Thymus (tissue), 11 donors: Measurements from ENCODE around the gene ROR1. TPM values are rescaled to one million over a fixed set of nuclear protein-coding genes. Genes with fewer than 3 reads are reported as not detected.
A peak's percentile ranks its signal among the peaks of the same experiment; 100 is the strongest.

Experiments used
- DNase-seq, 9 donors: peaks; one replicate each; pipeline ENCODE4 v3.0.0-alpha.2; 2013; ENCODE audit warnings: low spot score in 9 of 9, low read depth in 6 of 9, missing footprints in 1 of 9
- H3K27ac ChIP-seq, 2 donors: one replicate each; pipeline ENCODE4 v1.5.1; 2013; ENCODE audit warnings: control low read depth in 1 of 2, low read depth in 1 of 2, low read length in 1 of 2, mild to moderate bottlenecking in 1 of 2, moderate library complexity in 1 of 2
- H3K27me3 ChIP-seq, 2 donors: one replicate each; pipeline ENCODE4 v1.5.1; 2013; ENCODE audit warnings: low read length in 1 of 2; ENCODE audit not compliant: control insufficient read depth in 2 of 2, insufficient read depth in 1 of 2
- H3K36me3 ChIP-seq, 2 donors: one replicate each; pipeline ENCODE4 v1.5.1; 2013; ENCODE audit warnings: low read length in 1 of 2, mild to moderate bottlenecking in 1 of 2, moderate library complexity in 1 of 2; ENCODE audit not compliant: control insufficient read depth in 2 of 2, insufficient read depth in 2 of 2
- H3K4me1 ChIP-seq, 2 donors: one replicate each; pipeline ENCODE4 v1.5.1; 2013; ENCODE audit warnings: low read length in 2 of 2; ENCODE audit not compliant: control insufficient read depth in 2 of 2, insufficient read depth in 2 of 2
- H3K4me3 ChIP-seq, 2 donors: one replicate each; pipeline ENCODE4 v1.5.1; 2013; ENCODE audit warnings: low read length in 2 of 2, control low read depth in 1 of 2, mild to moderate bottlenecking in 1 of 2
- H3K9me3 ChIP-seq, 2 donors: one replicate each; pipeline ENCODE4 v1.5.1; 2013; ENCODE audit warnings: low read length in 1 of 2, mild to moderate bottlenecking in 1 of 2; ENCODE audit not compliant: control insufficient read depth in 2 of 2, insufficient read depth in 1 of 2
- WGBS: extraction: QIAGEN DNeasy Blood & Tissue Kit; methylation state at CpG from one replicate; pipeline ENCODE4 v1.1.7; 2013; 5-methylcytosine and 5-hydroxymethylcytosine counted together
- polyA plus RNA-seq: library from polyadenylated mRNA; stranded (reverse); fragments of 200-250 nt; gene quantifications from one replicate; pipeline ENCODE4 v1.2.3, GENCODE V29; 2013
- total RNA-seq: library from RNA; stranded (reverse); fragments of 120-200 nt; gene quantifications from one replicate; pipeline ENCODE4 v1.2.4, GENCODE V29; 2013
- donor health status: healthy.

ROR1 gene
- total and polyA plus RNA-seq, 2 donors: 1.5 to 5.2 TPM

GRCh38 chr1:64060611-64061302 lies 286.9 kb downstream of the ROR1 start:
- H3K27me3 ChIP-seq: no peaks in the 10 kb centered on the region
- H3K4me1 ChIP-seq: peaks cover 3 to 17% of the 10 kb centered on the region in 2 donors
- 96% methylated on average over 2 of the region's 2 CpGs for WGBS
- H3K27ac ChIP-seq: no peak overlapping the region
- DNase-seq: no peak
- no peak overlapping the region for H3K4me3 ChIP-seq
- H3K36me3 ChIP-seq: no peaks in the 10 kb centered on the region
- no peaks in the 10 kb centered on the region for H3K9me3 ChIP-seq

DNA sequence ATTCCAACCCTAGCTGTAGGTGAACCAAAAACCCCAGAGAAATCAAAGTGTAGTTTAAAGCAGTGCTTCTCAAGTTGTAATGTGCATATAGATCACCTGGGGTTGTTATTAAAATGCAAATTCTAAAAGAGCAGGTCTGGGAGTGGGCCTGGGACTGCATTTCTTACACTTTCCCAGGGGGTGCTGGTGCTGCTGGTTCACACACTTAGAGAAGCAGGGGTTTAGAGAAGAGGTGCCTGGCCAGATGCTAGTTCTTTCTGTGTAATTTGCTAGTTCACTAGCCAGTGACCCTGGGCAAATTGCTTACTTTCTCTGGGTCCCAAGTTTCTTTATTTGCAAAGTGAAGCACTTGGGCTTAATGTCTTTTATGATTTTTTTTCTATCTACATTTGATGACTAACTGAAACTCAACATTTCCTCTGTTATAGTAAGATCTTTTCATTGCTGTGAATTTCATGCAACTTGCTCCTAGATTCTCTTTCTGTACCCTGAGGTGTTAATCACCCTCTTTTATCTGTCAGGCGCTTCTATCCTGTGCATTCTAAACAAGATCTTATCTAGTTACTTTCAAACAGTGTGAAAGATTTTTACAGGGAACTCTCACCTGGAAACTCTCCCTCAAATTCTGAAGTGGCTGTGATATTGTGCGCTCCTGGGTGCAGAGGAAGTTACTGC lies 287.8 kb downstream of the ROR1 start:
- Histone ChIP-seq H3K27me3 (no peaks in the 10 kb centered on the region), H3K36me3 (no peaks in the 10 kb centered on the region), H3K4me1 (peaks cover 3 to 17% of the 10 kb centered on the region in 2 donors), H3K4me3 (no peak overlapping the region), H3K9me3 (no peaks in the 10 kb centered on the region), H3K27ac (no peak overlapping the region)
- peak in 1 of 9 donors; percentile 28 for DNase-seq
- 47% methylated on average over 2 of the region's 2 CpGs for WGBS

DNA sequence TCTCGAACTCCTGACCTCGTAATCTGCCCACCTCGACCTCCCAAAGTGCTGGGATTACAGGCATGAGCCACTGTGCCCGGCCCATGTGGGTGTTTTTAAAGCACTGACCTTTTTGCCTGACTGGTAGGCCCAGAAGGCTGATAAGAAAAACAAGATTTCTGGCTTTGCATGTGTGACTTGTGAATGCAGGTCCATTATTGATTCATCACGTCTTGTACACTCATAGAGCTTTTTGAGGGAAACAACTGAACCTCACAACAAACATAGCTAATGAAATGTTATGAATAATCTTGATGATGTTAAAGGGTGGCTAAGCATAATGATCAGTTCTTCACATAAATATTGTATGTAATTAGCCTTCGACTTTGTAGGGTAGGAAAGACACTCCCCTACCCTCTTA lies 288.7 kb downstream of the ROR1 start:
- Histone ChIP-seq H3K27me3 (no peaks in the 10 kb centered on the region), H3K36me3 (no peaks in the 10 kb centered on the region), H3K4me3 (no peak overlapping the region), H3K9me3 (no peaks in the 10 kb centered on the region), H3K4me1 (peaks cover 3 to 17% of the 10 kb centered on the region in 2 donors), H3K27ac (no peak overlapping the region)
- DNase-seq: no peak
- whole genome bisulfite sequencing: 97% methylated on average over 6 of the region's 6 CpGs

- H3K4me1 ChIP-seq: peaks cover 3 to 17% of the 10 kb centered on the region in 2 donors
- H3K27me3 ChIP-seq: no peaks in the 10 kb centered on the region
- H3K27ac ChIP-seq: no peak overlapping the region
- H3K4me3 ChIP-seq: no peak overlapping the region
- DNase-seq: peak in 1 of 9 donors; percentile 25
- H3K36me3 ChIP-seq: no peaks in the 10 kb centered on the region
- WGBS: 12% methylated on average over 2 of the region's 2 CpGs
- no peaks in the 10 kb centered on the region for H3K9me3 ChIP-seq
Measured at GRCh38 chr1:64062941-64063581, 289.2 kb downstream of the ROR1 start.

DNA sequence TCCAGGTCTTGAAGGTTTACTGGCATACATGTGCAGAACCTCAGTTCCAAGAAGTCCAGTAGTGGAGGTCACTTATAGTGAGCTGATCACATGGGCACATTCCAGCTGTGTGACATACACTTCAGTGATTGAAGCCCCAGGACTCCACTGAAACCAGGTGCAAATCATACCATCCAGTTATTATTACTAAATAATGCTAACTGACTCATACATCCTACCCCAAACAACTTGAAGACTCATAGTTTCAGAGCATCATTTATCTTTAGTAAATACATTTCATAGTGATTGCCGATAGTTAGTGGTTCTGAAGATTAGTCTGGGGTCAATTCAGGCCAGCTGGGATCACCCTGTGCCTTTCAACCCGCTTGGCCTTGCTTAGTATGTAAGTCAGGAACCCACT lies 291.8 kb downstream of the ROR1 start:
- WGBS: 97% methylated on average over 2 of the region's 2 CpGs
- Histone ChIP-seq H3K27ac (no peak overlapping the region), H3K27me3 (no peaks in the 10 kb centered on the region), H3K36me3 (no peaks in the 10 kb centered on the region), H3K4me3 (no peak overlapping the region), H3K9me3 (no peaks in the 10 kb centered on the region), H3K4me1 (peaks cover 3 to 18% of the 10 kb centered on the region in 2 donors)
- no peak for DNase-seq

DNA sequence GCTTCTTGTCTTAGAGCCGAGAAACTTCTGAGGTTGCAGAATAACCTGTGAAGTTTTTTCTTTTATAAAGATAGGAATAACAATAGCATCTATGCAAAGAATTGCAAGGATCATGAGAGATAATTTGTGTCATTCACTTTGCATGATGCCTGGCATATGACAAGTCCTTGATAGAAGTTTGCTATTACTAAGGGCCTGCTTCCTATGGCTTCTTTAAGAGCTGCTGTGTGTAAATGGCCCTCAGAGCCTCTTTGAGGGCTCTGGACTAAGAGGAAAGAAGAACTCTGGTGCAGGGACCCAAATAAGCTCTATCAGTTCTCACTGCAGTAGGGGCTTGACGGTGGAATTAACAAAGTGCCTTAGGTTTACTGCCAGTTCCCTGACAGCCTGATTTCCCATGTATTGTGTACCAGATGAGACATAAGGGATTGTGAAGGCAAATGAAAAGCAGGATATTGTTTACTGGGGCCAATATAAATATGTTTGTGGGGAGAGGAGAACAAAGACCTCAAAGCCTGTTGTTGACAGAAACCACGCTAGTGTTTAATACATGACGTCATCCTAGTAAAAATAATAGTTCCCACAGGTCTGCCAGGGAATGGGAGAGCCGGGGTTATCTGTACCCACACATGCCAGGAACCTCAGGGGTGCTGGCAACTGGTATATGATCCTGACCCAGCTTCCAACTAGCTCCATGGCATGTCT lies 298.4 kb downstream of the ROR1 start:
- peaks cover 0 to 3% of the 10 kb centered on the region in 2 donors for H3K4me1 ChIP-seq
- no peak overlapping the region for H3K4me3 ChIP-seq
- H3K27ac ChIP-seq: no peak overlapping the region
- no peaks in the 10 kb centered on the region for H3K36me3 ChIP-seq
- H3K27me3 ChIP-seq: no peaks in the 10 kb centered on the region
- no peak for DNase-seq
- no peaks in the 10 kb centered on the region for H3K9me3 ChIP-seq
- WGBS: 97% methylated on average over 5 of the region's 5 CpGs

DNA sequence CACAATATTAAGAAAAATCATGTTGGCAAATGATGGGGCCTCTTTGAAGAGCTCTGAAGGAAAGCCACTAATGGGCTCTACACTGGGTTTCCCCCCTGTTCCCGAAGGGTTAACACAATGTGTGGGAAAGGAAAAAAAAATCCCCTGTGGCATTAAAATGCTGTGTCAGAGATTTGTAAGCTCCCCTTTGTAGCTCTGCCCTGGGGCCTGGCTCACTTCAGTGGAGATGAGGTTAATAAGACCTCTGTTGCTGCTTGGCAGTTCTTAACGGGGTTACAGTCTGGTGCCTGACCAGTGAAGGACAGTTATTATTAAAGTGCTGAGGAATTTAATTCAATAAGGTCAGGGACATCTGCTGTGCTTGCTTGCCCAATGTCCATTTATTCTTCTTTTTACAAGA lies 299.9 kb downstream of the ROR1 start:
- Histone ChIP-seq H3K27ac (no peak overlapping the region), H3K4me1 (peaks cover 0 to 3% of the 10 kb centered on the region in 2 donors), H3K9me3 (no peaks in the 10 kb centered on the region), H3K36me3 (no peaks in the 10 kb centered on the region), H3K27me3 (no peaks in the 10 kb centered on the region), H3K4me3 (no peak overlapping the region)
- 78% methylated on average over 2 of the region's 2 CpGs for WGBS
- no peak for DNase-seq

GRCh38 chr1:64074767-64075166 lies 300.9 kb downstream of the ROR1 start:
- no peak for DNase-seq
- no peaks in the 10 kb centered on the region for H3K27me3 ChIP-seq
- no peaks in the 10 kb centered on the region for H3K36me3 ChIP-seq
- 96% methylated on average over 4 of the region's 4 CpGs for WGBS
- H3K27ac ChIP-seq: no peak overlapping the region
- H3K4me1 ChIP-seq: no peaks in the 10 kb centered on the region
- no peaks in the 10 kb centered on the region for H3K9me3 ChIP-seq
- H3K4me3 ChIP-seq: no peak overlapping the region
